Measurements from ENCODE around the gene RAB10.

DNA sequence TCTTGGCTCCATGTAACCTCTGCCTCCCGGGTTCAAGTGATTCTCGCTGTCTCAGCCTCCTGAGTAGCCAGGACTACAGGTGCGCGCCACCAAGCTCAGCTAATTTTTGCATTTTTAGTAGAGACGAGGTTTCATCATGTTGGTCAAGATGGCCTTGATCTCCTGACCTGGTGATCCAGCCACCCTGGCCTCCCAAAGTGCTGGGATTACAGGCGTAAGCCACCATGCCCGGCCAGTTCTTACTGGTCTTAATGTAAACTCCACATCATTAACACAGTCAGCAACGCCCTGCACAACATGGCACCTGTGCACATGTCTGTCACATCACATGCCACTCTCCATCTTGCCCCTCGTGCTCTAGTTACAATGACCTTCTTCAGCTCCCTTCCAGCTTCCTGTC is 45.8 kb upstream of the RAB10 start:
- TF ChIP-seq, protein P1, sequence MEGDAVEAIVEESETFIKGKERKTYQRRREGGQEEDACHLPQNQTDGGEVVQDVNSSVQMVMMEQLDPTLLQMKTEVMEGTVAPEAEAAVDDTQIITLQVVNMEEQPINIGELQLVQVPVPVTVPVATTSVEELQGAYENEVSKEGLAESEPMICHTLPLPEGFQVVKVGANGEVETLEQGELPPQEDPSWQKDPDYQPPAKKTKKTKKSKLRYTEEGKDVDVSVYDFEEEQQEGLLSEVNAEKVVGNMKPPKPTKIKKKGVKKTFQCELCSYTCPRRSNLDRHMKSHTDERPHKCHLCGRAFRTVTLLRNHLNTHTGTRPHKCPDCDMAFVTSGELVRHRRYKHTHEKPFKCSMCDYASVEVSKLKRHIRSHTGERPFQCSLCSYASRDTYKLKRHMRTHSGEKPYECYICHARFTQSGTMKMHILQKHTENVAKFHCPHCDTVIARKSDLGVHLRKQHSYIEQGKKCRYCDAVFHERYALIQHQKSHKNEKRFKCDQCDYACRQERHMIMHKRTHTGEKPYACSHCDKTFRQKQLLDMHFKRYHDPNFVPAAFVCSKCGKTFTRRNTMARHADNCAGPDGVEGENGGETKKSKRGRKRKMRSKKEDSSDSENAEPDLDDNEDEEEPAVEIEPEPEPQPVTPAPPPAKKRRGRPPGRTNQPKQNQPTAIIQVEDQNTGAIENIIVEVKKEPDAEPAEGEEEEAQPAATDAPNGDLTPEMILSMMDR (IDR thresholded peaks at IDR 0.05; ENCODE audit: low read depth, low read length, missing input control): no peak
- TF ChIP-seq, protein P2, sequence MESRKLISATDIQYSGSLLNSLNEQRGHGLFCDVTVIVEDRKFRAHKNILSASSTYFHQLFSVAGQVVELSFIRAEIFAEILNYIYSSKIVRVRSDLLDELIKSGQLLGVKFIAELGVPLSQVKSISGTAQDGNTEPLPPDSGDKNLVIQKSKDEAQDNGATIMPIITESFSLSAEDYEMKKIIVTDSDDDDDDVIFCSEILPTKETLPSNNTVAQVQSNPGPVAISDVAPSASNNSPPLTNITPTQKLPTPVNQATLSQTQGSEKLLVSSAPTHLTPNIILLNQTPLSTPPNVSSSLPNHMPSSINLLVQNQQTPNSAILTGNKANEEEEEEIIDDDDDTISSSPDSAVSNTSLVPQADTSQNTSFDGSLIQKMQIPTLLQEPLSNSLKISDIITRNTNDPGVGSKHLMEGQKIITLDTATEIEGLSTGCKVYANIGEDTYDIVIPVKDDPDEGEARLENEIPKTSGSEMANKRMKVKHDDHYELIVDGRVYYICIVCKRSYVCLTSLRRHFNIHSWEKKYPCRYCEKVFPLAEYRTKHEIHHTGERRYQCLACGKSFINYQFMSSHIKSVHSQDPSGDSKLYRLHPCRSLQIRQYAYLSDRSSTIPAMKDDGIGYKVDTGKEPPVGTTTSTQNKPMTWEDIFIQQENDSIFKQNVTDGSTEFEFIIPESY (IDR thresholded peaks at IDR 0.05): no peak
- TF ChIP-seq, protein P3, sequence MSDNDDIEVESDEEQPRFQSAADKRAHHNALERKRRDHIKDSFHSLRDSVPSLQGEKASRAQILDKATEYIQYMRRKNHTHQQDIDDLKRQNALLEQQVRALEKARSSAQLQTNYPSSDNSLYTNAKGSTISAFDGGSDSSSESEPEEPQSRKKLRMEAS (IDR thresholded peaks at IDR 0.05): no peak
- no peak for TF ChIP-seq EGR1 (IDR thresholded peaks at IDR 0.05; ENCODE audit: low read depth in 2 of 2)
- TF ChIP-seq TAF1 (conservative IDR thresholded peaks at IDR 0.05): no peak
- TF ChIP-seq, protein P4, sequence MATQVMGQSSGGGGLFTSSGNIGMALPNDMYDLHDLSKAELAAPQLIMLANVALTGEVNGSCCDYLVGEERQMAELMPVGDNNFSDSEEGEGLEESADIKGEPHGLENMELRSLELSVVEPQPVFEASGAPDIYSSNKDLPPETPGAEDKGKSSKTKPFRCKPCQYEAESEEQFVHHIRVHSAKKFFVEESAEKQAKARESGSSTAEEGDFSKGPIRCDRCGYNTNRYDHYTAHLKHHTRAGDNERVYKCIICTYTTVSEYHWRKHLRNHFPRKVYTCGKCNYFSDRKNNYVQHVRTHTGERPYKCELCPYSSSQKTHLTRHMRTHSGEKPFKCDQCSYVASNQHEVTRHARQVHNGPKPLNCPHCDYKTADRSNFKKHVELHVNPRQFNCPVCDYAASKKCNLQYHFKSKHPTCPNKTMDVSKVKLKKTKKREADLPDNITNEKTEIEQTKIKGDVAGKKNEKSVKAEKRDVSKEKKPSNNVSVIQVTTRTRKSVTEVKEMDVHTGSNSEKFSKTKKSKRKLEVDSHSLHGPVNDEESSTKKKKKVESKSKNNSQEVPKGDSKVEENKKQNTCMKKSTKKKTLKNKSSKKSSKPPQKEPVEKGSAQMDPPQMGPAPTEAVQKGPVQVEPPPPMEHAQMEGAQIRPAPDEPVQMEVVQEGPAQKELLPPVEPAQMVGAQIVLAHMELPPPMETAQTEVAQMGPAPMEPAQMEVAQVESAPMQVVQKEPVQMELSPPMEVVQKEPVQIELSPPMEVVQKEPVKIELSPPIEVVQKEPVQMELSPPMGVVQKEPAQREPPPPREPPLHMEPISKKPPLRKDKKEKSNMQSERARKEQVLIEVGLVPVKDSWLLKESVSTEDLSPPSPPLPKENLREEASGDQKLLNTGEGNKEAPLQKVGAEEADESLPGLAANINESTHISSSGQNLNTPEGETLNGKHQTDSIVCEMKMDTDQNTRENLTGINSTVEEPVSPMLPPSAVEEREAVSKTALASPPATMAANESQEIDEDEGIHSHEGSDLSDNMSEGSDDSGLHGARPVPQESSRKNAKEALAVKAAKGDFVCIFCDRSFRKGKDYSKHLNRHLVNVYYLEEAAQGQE (IDR thresholded peaks at IDR 0.05): no peak

Data from liver (tissue), 3 donors.